GM21360 (cell line): ENCODE data around the gene TF.

Experiments used
- ATAC-seq: cut with Tn5 transposase; IDR thresholded peaks from one replicate; pipeline ENCODE4 v1.9.1; 2021; ENCODE audit warnings: mild to moderate bottlenecking, moderate library complexity; ENCODE audit not compliant: unreplicated experiment

The TF gene

GRCh38 chr3:133746712-133747066, 496 bp downstream of the TF start:
- no peak for ATAC-seq

- no peak for ATAC-seq
Measured at GRCh38 chr3:133747373-133747772, 1.2 kb downstream of the TF start.

GRCh38 chr3:133747907-133748639, 1.9 kb downstream of the TF start:
- ATAC-seq, result no peak

- ATAC-seq, result no peak
Measured at GRCh38 chr3:133749427-133750258, 3.5 kb downstream of the TF start.

GRCh38 chr3:133750259-133750656, 4.1 kb downstream of the TF start:
- no peak for ATAC-seq

- no peak for ATAC-seq
Measured at GRCh38 chr3:133753107-133753778, 7.0 kb downstream of the TF start.

GRCh38 chr3:133753779-133754164, 7.6 kb downstream of the TF start:
- no peak for ATAC-seq

GRCh38 chr3:133754455-133754854, 8.3 kb downstream of the TF start:
- ATAC-seq, result no peak

GRCh38 chr3:133754973-133755828, 9.0 kb downstream of the TF start:
- ATAC-seq, result no peak

- no peak for ATAC-seq
Measured at GRCh38 chr3:133756716-133757694, 10.8 kb downstream of the TF start.

- no peak for ATAC-seq
Measured at GRCh38 chr3:133757701-133758567, 11.7 kb downstream of the TF start.

- ATAC-seq, result no peak
Measured at GRCh38 chr3:133758568-133758928, 12.4 kb downstream of the TF start.

- ATAC-seq, result no peak
Measured at GRCh38 chr3:133758964-133759739, 13.0 kb downstream of the TF start.

GRCh38 chr3:133759740-133760305, 13.6 kb downstream of the TF start:
- ATAC-seq, result no peak

GRCh38 chr3:133760916-133761315, 14.7 kb downstream of the TF start:
- no peak for ATAC-seq

- ATAC-seq, result no peak
Measured at GRCh38 chr3:133761605-133762484, 15.7 kb downstream of the TF start.

GRCh38 chr3:133762539-133762938, 16.3 kb downstream of the TF start:
- ATAC-seq, result no peak
